Lung (tissue), 12 donors: ENCODE results near the gene BABAM2. TPM values are rescaled to one million over a fixed set of nuclear protein-coding genes. Genes with fewer than 3 reads are reported as not detected.
A peak's percentile ranks its signal among the peaks of the same experiment; 100 is the strongest.

Experiments used
- ATAC-seq: fragments of 200-7000 bp; cut with Tn5 transposase; one replicate; pipeline ENCODE4 v1.9.1; 2020; ENCODE audit warnings: moderate number of reproducible peaks; ENCODE audit not compliant: insufficient read depth, low FRiP score
- DNase-seq, 3 donors: peaks; one replicate each; pipeline ENCODE4 v3.0.0-alpha.2; 2013 to 2017
- H3K27ac ChIP-seq, 2 donors: one replicate each; pipeline ENCODE4 v1.5.1; 2013; ENCODE audit warnings: mild to moderate bottlenecking in 2 of 2, moderate library complexity in 2 of 2, control low read depth in 1 of 2, inconsistent platforms in 1 of 2, low read depth in 1 of 2, low read length in 1 of 2
- H3K27me3 ChIP-seq, 3 donors: one replicate each; pipeline ENCODE4 v1.5.1; 2013; ENCODE audit warnings: low read length in 2 of 3; ENCODE audit not compliant: control insufficient read depth in 3 of 3, insufficient read depth in 3 of 3
- H3K36me3 ChIP-seq, 4 donors: one replicate each; pipeline ENCODE4 v1.5.1; 2013; ENCODE audit warnings: low read length in 4 of 4, mild to moderate bottlenecking in 1 of 4, moderate library complexity in 1 of 4; ENCODE audit not compliant: control insufficient read depth in 4 of 4, insufficient read depth in 4 of 4
- H3K4me1 ChIP-seq, 5 donors: one replicate each; pipeline ENCODE4 v1.5.1; 2013; ENCODE audit warnings: low read length in 5 of 5, mild to moderate bottlenecking in 2 of 5, moderate library complexity in 1 of 5; ENCODE audit not compliant: control insufficient read depth in 5 of 5, insufficient read depth in 5 of 5
- H3K4me3 ChIP-seq: one replicate; pipeline ENCODE4 v1.5.1; 2013; ENCODE audit warnings: mild to moderate bottlenecking, control low read depth, moderate library complexity
- H3K9ac ChIP-seq, 2 donors: one replicate each; pipeline ENCODE4 v1.5.1; 2013; ENCODE audit warnings: low read length in 2 of 2, control low read depth in 1 of 2; ENCODE audit not compliant: insufficient read depth in 1 of 2
- H3K9me3 ChIP-seq, 4 donors: one replicate each; pipeline ENCODE4 v1.5.1; 2013; ENCODE audit warnings: low read length in 3 of 4, mild to moderate bottlenecking in 1 of 4, moderate library complexity in 1 of 4; ENCODE audit not compliant: control insufficient read depth in 4 of 4, insufficient read depth in 3 of 4
- CTCF ChIP-seq: IDR thresholded peaks from 2 replicates; pipeline ENCODE4 v1.5.1; 2012; ENCODE audit warnings: mild to moderate bottlenecking; ENCODE audit errors: control extremely low read depth, extremely low read depth
- WGBS, 2 donors: extraction: QIAGEN DNeasy Blood & Tissue Kit; methylation state at CpG; one replicate each; pipeline ENCODE4 v1.1.7; 2013; 5-methylcytosine and 5-hydroxymethylcytosine counted together
- polyA plus RNA-seq, 2 donors: library from polyadenylated mRNA; stranded (reverse); fragments of 200-250 nt; gene quantifications; one replicate each; pipeline ENCODE4 v1.2.1, GENCODE V29; 2013
- total RNA-seq, 2 donors: library from RNA; depleted of rRNA in 1 of 2; stranded (reverse); fragments of >200 nt in 1 of 2; gene quantifications; one replicate each; pipeline ENCODE4 v1.2.1, GENCODE V29; 2014 to 2021
- donor health status: control.
- donor health status: control.
- donor health status: Bipolar disorder and iron deficiency.
- donor health status: healthy.
- donor health status: DM: yes; HTN: yes; CAD: no.

Gene BABAM2
- total and polyA plus RNA-seq, 4 donors = 19.0 to 43.3 (median 33.7) TPM

GRCh38 chr2:27901234-27901633 lies 10.7 kb downstream of the BABAM2 start:
- H3K36me3 ChIP-seq = peaks cover 4 to 10% (median 7%) of the 10 kb centered on the region in 4 donors
- no peak overlapping the region for H3K27ac ChIP-seq
- H3K9ac ChIP-seq = no peak overlapping the region
- H3K9me3 ChIP-seq = no peaks in the 10 kb centered on the region
- peaks cover 0 to 11% (median 0%) of the 10 kb centered on the region in 5 donors for H3K4me1 ChIP-seq
- H3K27me3 ChIP-seq = no peaks in the 10 kb centered on the region
- DNase-seq (no peak), ATAC-seq (no peak)
- WGBS, 2 donors = 77 to 88% methylated on average over 1 of the region's 1 CpG
- H3K4me3 ChIP-seq = no peak overlapping the region
- TF ChIP-seq CTCF = no peak

GRCh38 chr2:27902098-27902497 lies 11.6 kb downstream of the BABAM2 start:
- H3K4me1 ChIP-seq = peaks cover 0 to 15% (median 0%) of the 10 kb centered on the region in 5 donors
- H3K36me3 ChIP-seq = peaks cover 0 to 8% (median 4%) of the 10 kb centered on the region in 4 donors
- no peak overlapping the region for H3K4me3 ChIP-seq
- ATAC-seq = no peak
- no peaks in the 10 kb centered on the region for H3K27me3 ChIP-seq
- H3K9ac ChIP-seq = no peak overlapping the region
- DNase-seq = no peak
- H3K9me3 ChIP-seq = no peaks in the 10 kb centered on the region
- TF ChIP-seq CTCF = no peak
- 83 to 98% methylated on average over 1 of the region's 1 CpG for WGBS, 2 donors
- no peak overlapping the region for H3K27ac ChIP-seq

- TF ChIP-seq CTCF = no peak
- ATAC-seq = no peak
- no peak overlapping the region for H3K4me3 ChIP-seq
- no peaks in the 10 kb centered on the region for H3K9me3 ChIP-seq
- no peaks in the 10 kb centered on the region for H3K27me3 ChIP-seq
- no peak overlapping the region for H3K27ac ChIP-seq
- peaks cover 0 to 15% (median 0%) of the 10 kb centered on the region in 5 donors for H3K4me1 ChIP-seq
- H3K36me3 ChIP-seq = peaks cover 0 to 7% (median 4%) of the 10 kb centered on the region in 4 donors
- 71 to 77% methylated on average over 2 of the region's 2 CpGs for WGBS, 2 donors
- H3K9ac ChIP-seq = no peak overlapping the region
- peak in 1 of 3 donors; percentile 37 for DNase-seq
These were observed 12.5 kb downstream of the BABAM2 start for GRCh38 chr2:27903018-27903417.
